Astrocyte (in vitro differentiated cells and primary cell): ENCODE data around the gene KRT83. TPM values are rescaled to one million over a fixed set of nuclear protein-coding genes. Genes with fewer than 3 reads are reported as not detected.

Source experiments
- DNase-seq: peaks from one replicate; pipeline ENCODE4 v3.0.0-alpha.2; 2010; ENCODE audit warnings: low read depth
- FAIRE-seq: peaks from 2 replicates; lab custom pipeline; 2011; peaks lifted over from hg19 to GRCh38; lab: Jason Lieb, UNC
- H2AFZ ChIP-seq: 2 replicates; pipeline ENCODE4 v1.6.0; 2012; ENCODE audit warnings: low read depth, low read length, inconsistent platforms
- H3K27ac ChIP-seq: 2 replicates; pipeline ENCODE4 v1.5.1; 2011; ENCODE audit warnings: low read depth, low read length, inconsistent platforms
- H3K27me3 ChIP-seq: 2 replicates; pipeline ENCODE4 v1.6.0; 2011; ENCODE audit warnings: low read length, inconsistent platforms; ENCODE audit not compliant: insufficient read depth
- H3K36me3 ChIP-seq: 2 replicates; pipeline ENCODE4 v1.5.1; 2011; ENCODE audit warnings: low read length, inconsistent platforms; ENCODE audit not compliant: insufficient read depth
- H3K4me1 ChIP-seq: 2 replicates; pipeline ENCODE4 v1.5.1; 2011; ENCODE audit warnings: low read length, inconsistent platforms; ENCODE audit not compliant: insufficient read depth
- H3K4me2 ChIP-seq: 2 replicates; pipeline ENCODE4 v1.6.0; 2012; ENCODE audit warnings: low read length, inconsistent platforms
- H3K4me3 ChIP-seq: 2 replicates; pipeline ENCODE4 v1.5.1; 2011; ENCODE audit warnings: low read depth, mild to moderate bottlenecking, low read length, inconsistent platforms; ENCODE audit not compliant: insufficient read depth
- H3K79me2 ChIP-seq: 2 replicates; pipeline ENCODE4 v1.6.0; 2012; ENCODE audit warnings: mild to moderate bottlenecking, low read length, inconsistent platforms; ENCODE audit not compliant: insufficient read depth
- H3K9ac ChIP-seq: 2 replicates; pipeline ENCODE4 v1.6.0; 2012; ENCODE audit warnings: mild to moderate bottlenecking, low read length, inconsistent platforms
- H3K9me3 ChIP-seq: 2 replicates; pipeline ENCODE4 v1.5.1; 2012; ENCODE audit warnings: low read depth, mild to moderate bottlenecking, low read length, inconsistent platforms; ENCODE audit not compliant: insufficient read depth
- H4K20me1 ChIP-seq: 2 replicates; pipeline ENCODE4 v1.6.0; 2012; ENCODE audit warnings: low read length, inconsistent platforms; ENCODE audit not compliant: insufficient read depth
- H3K27ac Mint-ChIP-seq: one replicate; pipeline ENCODE4 v1.8.0; 2021; ENCODE audit warnings: mild to moderate bottlenecking, mixed read lengths; ENCODE audit not compliant: unreplicated experiment
- H3K27me3 Mint-ChIP-seq: one replicate; pipeline ENCODE4 v1.8.0; 2021; ENCODE audit warnings: low read depth, mixed read lengths; ENCODE audit not compliant: unreplicated experiment
- H3K36me3 Mint-ChIP-seq: one replicate; pipeline ENCODE4 v1.8.0; 2021; ENCODE audit warnings: low read depth, mixed read lengths; ENCODE audit not compliant: unreplicated experiment
- H3K4me1 Mint-ChIP-seq: one replicate; pipeline ENCODE4 v1.8.0; 2021; ENCODE audit warnings: low read depth, mixed read lengths; ENCODE audit not compliant: unreplicated experiment
- H3K4me3 Mint-ChIP-seq: one replicate; pipeline ENCODE4 v1.8.0; 2021; ENCODE audit warnings: mild to moderate bottlenecking, moderate library complexity, mixed read lengths; ENCODE audit not compliant: unreplicated experiment
- H3K9me3 Mint-ChIP-seq: one replicate; pipeline ENCODE4 v1.8.0; 2021; ENCODE audit warnings: mild to moderate bottlenecking, mixed read lengths; ENCODE audit not compliant: unreplicated experiment
- CTCF ChIP-seq: IDR thresholded peaks from 2 replicates; pipeline ENCODE4 v1.5.1; 2011; ENCODE audit warnings: low read depth, mild to moderate bottlenecking, inconsistent platforms, low read length, moderate library complexity; ENCODE audit not compliant: insufficient read depth
- EZH2 ChIP-seq: IDR thresholded peaks from 2 replicates; pipeline ENCODE4 v1.6.1; 2012; ENCODE audit warnings: mild to moderate bottlenecking, low read length, inconsistent platforms; ENCODE audit not compliant: insufficient read depth
- total RNA-seq: library from RNA; stranded (reverse); gene quantifications from 2 replicates; pipeline ENCODE4 v1.2.1, GENCODE V29; 2021

Gene KRT83
- total RNA-seq, 1 donor from 2014 or later, result not detected

- H3K9ac ChIP-seq, result no peak overlapping the region
- peaks cover 2% of the 10 kb centered on the region for H3K36me3 Mint-ChIP-seq
- no peak for FAIRE-seq
- H4K20me1 ChIP-seq, result no peaks in the 10 kb centered on the region
- no peak overlapping the region for H3K4me3 ChIP-seq
- no peaks in the 10 kb centered on the region for H3K9me3 ChIP-seq
- H3K4me1 Mint-ChIP-seq, result no peaks in the 10 kb centered on the region
- H3K9me3 Mint-ChIP-seq, result peaks cover 1% of the 10 kb centered on the region
- no peak overlapping the region for H3K27ac ChIP-seq
- H3K27me3 ChIP-seq, result peaks cover 32% of the 10 kb centered on the region
- H3K27ac Mint-ChIP-seq, result no peak overlapping the region
- no peaks in the 10 kb centered on the region for H3K4me1 ChIP-seq
- H3K4me2 ChIP-seq, result no peak overlapping the region
- no peak overlapping the region for H2AFZ ChIP-seq
- no peaks in the 10 kb centered on the region for H3K79me2 ChIP-seq
- H3K4me3 Mint-ChIP-seq, result no peak overlapping the region
- no peaks in the 10 kb centered on the region for H3K36me3 ChIP-seq
- DNase-seq, result no peak
- H3K27me3 Mint-ChIP-seq, result peaks cover 79% of the 10 kb centered on the region
- TF ChIP-seq CTCF (no peak), EZH2 (no peak)
Measured at GRCh38 chr12:52321418-52321817, 220 bp upstream of the KRT83 start.

GRCh38 chr12:52319097-52319496 is 2.1 kb downstream of the KRT83 start:
- H3K9me3 Mint-ChIP-seq, result no peaks in the 10 kb centered on the region

More at GRCh38 chr12:52319097-52319496, 2.1 kb downstream of the KRT83 start:
- DNase-seq, result no peak
- Histone ChIP-seq H3K4me3 (no peak overlapping the region), H3K27me3 (peaks cover 23% of the 10 kb centered on the region), H2AFZ (no peak overlapping the region), H3K4me2 (no peak overlapping the region), H3K4me1 (no peaks in the 10 kb centered on the region), H3K9ac (no peak overlapping the region), H3K79me2 (no peaks in the 10 kb centered on the region), H3K36me3 (no peaks in the 10 kb centered on the region), H3K27ac (no peak overlapping the region), H3K9me3 (no peaks in the 10 kb centered on the region), H4K20me1 (no peaks in the 10 kb centered on the region)
- no peak overlapping the region for H3K4me3 Mint-ChIP-seq
- TF ChIP-seq CTCF (no peak), EZH2 (no peak)
- FAIRE-seq, result no peak
- H3K27me3 Mint-ChIP-seq, result peaks cover 83% of the 10 kb centered on the region
- H3K36me3 Mint-ChIP-seq, result peaks cover 2% of the 10 kb centered on the region
- H3K27ac Mint-ChIP-seq, result no peak overlapping the region
- no peaks in the 10 kb centered on the region for H3K4me1 Mint-ChIP-seq
